GM12878 (cell line): Measurements from ENCODE around the gene CNGA1. TPM values are rescaled to one million over a fixed set of nuclear protein-coding genes. Genes with fewer than 3 reads are reported as not detected.
A peak's percentile ranks its signal among the peaks of the same experiment; 100 is the strongest.

Source experiments
- CBX5 ChIP-seq: sonication (generic); IDR thresholded peaks from 2 replicates; pipeline ENCODE4 v1.6.1; 2016; ENCODE audit warnings: low read depth, moderate library complexity, mild to moderate bottlenecking, inconsistent platforms
- E2F4 ChIP-seq: IDR thresholded peaks from 2 replicates; pipeline ENCODE4 v1.6.1; 2012; ENCODE audit warnings: low read depth, low read length, improper control_type of control experiment
- GABPA ChIP-seq: IDR thresholded peaks from 2 replicates; pipeline ENCODE4 v1.6.1; 2014; ENCODE audit warnings: antibody characterized with exemption, low read depth, mild to moderate bottlenecking, inconsistent platforms
- IKZF1 ChIP-seq: fragments of 450-650 bp; conservative IDR thresholded peaks from 2 replicates; pipeline ENCODE4 v1.6.1; 2017; ENCODE audit warnings: antibody characterized with exemption, mild to moderate bottlenecking
- JUNB ChIP-seq: IDR thresholded peaks from 2 replicates; pipeline ENCODE4 v1.6.1; 2016; ENCODE audit warnings: antibody characterized with exemption, mild to moderate bottlenecking
- NFYA ChIP-seq: IDR thresholded peaks from 2 replicates; pipeline ENCODE4 v1.6.1; 2011; ENCODE audit warnings: low read depth, mild to moderate bottlenecking, low read length, improper control_type of control experiment, borderline replicate concordance
- PAX5 ChIP-seq: IDR thresholded peaks from 2 replicates; pipeline ENCODE4 v1.6.1; 2011; ENCODE audit warnings: low read depth, low read length, borderline replicate concordance
- PBX3 ChIP-seq: IDR thresholded peaks from 2 replicates; pipeline ENCODE4 v1.6.1; 2011; ENCODE audit warnings: mild to moderate bottlenecking, low read depth, low read length, moderate library complexity; ENCODE audit not compliant: insufficient replicate concordance
- RFX5 ChIP-seq: IDR thresholded peaks from 2 replicates; pipeline ENCODE4 v1.6.1; 2011; ENCODE audit warnings: low read depth, low read length, improper control_type of control experiment
- SMC3 ChIP-seq: IDR thresholded peaks from 2 replicates; pipeline ENCODE4 v1.6.1; 2011; ENCODE audit warnings: low read length, improper control_type of control experiment, borderline replicate concordance
- SPI1 ChIP-seq: IDR thresholded peaks from 2 replicates; pipeline ENCODE4 v1.6.1; 2011; ENCODE audit warnings: low read depth, mild to moderate bottlenecking, low read length, moderate library complexity, borderline replicate concordance; ENCODE audit not compliant: insufficient read depth
- YBX1 ChIP-seq: fragments of 450-650 bp; IDR thresholded peaks from 2 replicates; pipeline ENCODE4 v1.6.1; 2016; ENCODE audit warnings: antibody characterized with exemption
- ZNF274 ChIP-seq: IDR thresholded peaks from one replicate; pipeline ENCODE4 v1.8.0; 2011; ENCODE audit not compliant: insufficient read length, insufficient read depth
- ZNF622 ChIP-seq: fragments of 450-650 bp; IDR thresholded peaks from 2 replicates; pipeline ENCODE4 v1.6.1; 2017; ENCODE audit warnings: mild to moderate bottlenecking, inconsistent platforms
- polyA plus RNA-seq, 11 experiments: library from polyadenylated mRNA; depleted of rRNA in 4 of 11; unstranded in 6 of 11; stranded (reverse) in 5 of 11; fragments of >200 nt; fragmentation: Nextera tagmentation in 4 of 11; fragmentation: Illumina TruSeq in 1 of 11; extraction: Ambion mirVana in 4 of 11; extraction: Trizol in 1 of 11; gene quantifications; 1 replicate in 1 of 11; 2 replicates in 10 of 11; pipeline versions ENCODE4 v1.2.1 to v1.2.3, GENCODE V29; 2011 to 2016; ENCODE audit warnings: inconsistent platforms in 2 of 11, missing spikeins in 2 of 11, low read depth in 1 of 11
- total RNA-seq, 4 experiments: library from RNA; depleted of rRNA in 3 of 4; stranded (reverse); fragments of >200 nt in 3 of 4; fragmentation: Illumina TruSeq in 1 of 4; extraction: Trizol in 1 of 4; gene quantifications; 2 replicates each; pipeline versions ENCODE4 v1.2.1 to v1.2.3, GENCODE V29; 2013 to 2021

The CNGA1 gene
- total and polyA plus RNA-seq, 10 of the 15 experiments (the other 5 are each of a cell fraction or from before 2014, with no cell fraction given): 0.38 to 14.2 (median 5.1) TPM

GRCh38 chr4:48016141-48017107, at the start of gene CNGA1, which contains the start of gene NIPAL1 (continued):
- TF ChIP-seq YBX1: no peak
- no peak for TF ChIP-seq PAX5
- 0 out of 2 replicates have a peak, but pooled peaks have one; percentile 66 for TF ChIP-seq CBX5
- TF ChIP-seq E2F4: no peak
- no peak for TF ChIP-seq SPI1
- no peak for TF ChIP-seq JUNB
- TF ChIP-seq IKZF1: peak; percentile 49
- TF ChIP-seq GABPA: no peak
- no peak for TF ChIP-seq ZNF622
- TF ChIP-seq SMC3: peak; percentile 41; the same call in 1 of the 2 replicates
- no peak for TF ChIP-seq RFX5
- no peak for TF ChIP-seq NFYA
- TF ChIP-seq PBX3: no peak
- no peak for TF ChIP-seq ZNF274
